GM12878 (cell line): Measurements from ENCODE around the gene WWOX.

Source experiments
- CBFB ChIP-seq: IDR thresholded peaks from 2 replicates; pipeline ENCODE4 v1.6.1; 2016; ENCODE audit warnings: antibody characterized with exemption, low read depth
- EP300 ChIP-seq, 2 experiments: fragments of 150-350 bp in 1 of 2; IDR thresholded peaks; 2 replicates each; pipeline ENCODE4 v1.6.1; 2011 to 2012; ENCODE audit warnings: low read depth in 2 of 2, low read length in 2 of 2, borderline replicate concordance in 1 of 2, improper control_type of control experiment in 1 of 2, inconsistent platforms in 1 of 2; ENCODE audit not compliant: control insufficient read depth in 1 of 2
- JUNB ChIP-seq: IDR thresholded peaks from 2 replicates; pipeline ENCODE4 v1.6.1; 2016; ENCODE audit warnings: antibody characterized with exemption, mild to moderate bottlenecking
- JUND ChIP-seq: IDR thresholded peaks from 2 replicates; pipeline ENCODE4 v1.6.1; 2012; ENCODE audit warnings: low read depth, mild to moderate bottlenecking, low read length, improper control_type of control experiment, moderate library complexity
- MYC ChIP-seq: IDR thresholded peaks from 2 replicates; pipeline ENCODE4 v1.6.1; 2011; ENCODE audit warnings: mild to moderate bottlenecking, low read length, moderate library complexity, inconsistent platforms; ENCODE audit not compliant: insufficient read depth, insufficient replicate concordance, insufficient read length, severe bottlenecking
- RAD21 ChIP-seq: IDR thresholded peaks from 2 replicates; pipeline ENCODE4 v1.6.1; 2011; ENCODE audit warnings: mild to moderate bottlenecking, low read depth, low read length, moderate library complexity; ENCODE audit not compliant: insufficient read depth
- RBBP5 ChIP-seq: fragments of 200-600 bp; sonication (generic); conservative IDR thresholded peaks from 2 replicates; pipeline ENCODE4 v1.6.1; 2016
- TCF12 ChIP-seq: IDR thresholded peaks from 2 replicates; pipeline ENCODE4 v1.6.1; 2011; ENCODE audit warnings: low read depth, mild to moderate bottlenecking, low read length
- TCF7 ChIP-seq: IDR thresholded peaks from 2 replicates; pipeline ENCODE4 v1.6.1; 2014; ENCODE audit warnings: antibody characterized with exemption, borderline replicate concordance
- ZNF274 ChIP-seq: IDR thresholded peaks from one replicate; pipeline ENCODE4 v1.8.0; 2011; ENCODE audit not compliant: insufficient read length, insufficient read depth
- TF ChIP-seq, protein P1 (sequence below), 3 experiments: IDR thresholded peaks in 2 of 3; conservative IDR thresholded peaks in 1 of 3; 2 replicates each; pipeline ENCODE4 v1.5.1; 2011; ENCODE audit warnings: low read depth in 3 of 3, low read length in 3 of 3, mild to moderate bottlenecking in 3 of 3, control low read depth in 2 of 3, moderate library complexity in 2 of 3, inconsistent platforms in 1 of 3, mixed read lengths in 1 of 3; ENCODE audit not compliant: control insufficient read depth in 2 of 3, insufficient read depth in 1 of 3; ENCODE audit errors: extremely low read depth in 1 of 3

DNA sequence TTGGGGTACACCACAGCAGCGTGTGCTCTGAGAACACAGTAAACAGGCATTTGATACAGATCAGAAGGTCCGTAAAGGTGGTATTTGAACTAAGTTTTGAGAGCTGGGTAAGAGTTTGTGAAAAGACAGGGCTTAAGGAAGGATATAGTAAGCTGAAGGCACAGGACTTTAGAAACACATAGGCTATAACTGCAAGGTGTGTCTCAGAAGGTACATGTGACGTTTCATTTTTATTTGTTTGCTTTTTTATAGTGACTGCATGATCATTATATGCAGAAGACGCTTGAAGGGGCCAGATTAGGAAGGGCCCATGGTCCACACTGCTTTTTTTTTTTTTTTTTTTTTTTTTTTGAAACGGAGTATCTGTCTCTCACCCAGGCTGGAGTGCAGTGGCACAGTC lies 644.6 kb downstream of the WWOX start:
- TF ChIP-seq RBBP5 (no peak), ZNF274 (no peak), MYC (no peak), JUNB (no peak), CBFB (no peak), EP300 (IDR thresholded peaks at IDR 0.05; ENCODE audit: borderline replicate concordance in 1 of 2, control insufficient read depth in 1 of 2, low read depth in 2 of 2, low read length in 2 of 2) (no peak), TCF7 (no peak), TCF12 (no peak), RAD21 (no peak), JUND (no peak)
- TF ChIP-seq, protein P1, sequence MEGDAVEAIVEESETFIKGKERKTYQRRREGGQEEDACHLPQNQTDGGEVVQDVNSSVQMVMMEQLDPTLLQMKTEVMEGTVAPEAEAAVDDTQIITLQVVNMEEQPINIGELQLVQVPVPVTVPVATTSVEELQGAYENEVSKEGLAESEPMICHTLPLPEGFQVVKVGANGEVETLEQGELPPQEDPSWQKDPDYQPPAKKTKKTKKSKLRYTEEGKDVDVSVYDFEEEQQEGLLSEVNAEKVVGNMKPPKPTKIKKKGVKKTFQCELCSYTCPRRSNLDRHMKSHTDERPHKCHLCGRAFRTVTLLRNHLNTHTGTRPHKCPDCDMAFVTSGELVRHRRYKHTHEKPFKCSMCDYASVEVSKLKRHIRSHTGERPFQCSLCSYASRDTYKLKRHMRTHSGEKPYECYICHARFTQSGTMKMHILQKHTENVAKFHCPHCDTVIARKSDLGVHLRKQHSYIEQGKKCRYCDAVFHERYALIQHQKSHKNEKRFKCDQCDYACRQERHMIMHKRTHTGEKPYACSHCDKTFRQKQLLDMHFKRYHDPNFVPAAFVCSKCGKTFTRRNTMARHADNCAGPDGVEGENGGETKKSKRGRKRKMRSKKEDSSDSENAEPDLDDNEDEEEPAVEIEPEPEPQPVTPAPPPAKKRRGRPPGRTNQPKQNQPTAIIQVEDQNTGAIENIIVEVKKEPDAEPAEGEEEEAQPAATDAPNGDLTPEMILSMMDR (IDR thresholded peaks at IDR 0.05 in 2 of 3, conservative IDR thresholded peaks at IDR 0.05 in 1 of 3; ENCODE audit: control insufficient read depth in 2 of 3, extremely low read depth in 1 of 3, insufficient read depth in 1 of 3, low read depth in 3 of 3, low read length in 3 of 3): no peak
